Endodermal cell (in vitro differentiated cells): ENCODE measurements around the gene TMEM239. TPM values are rescaled to one million over a fixed set of nuclear protein-coding genes. Genes with fewer than 3 reads are reported as not detected.

Experiments used
- DNase-seq: peaks from one replicate; pipeline ENCODE4 v3.0.0-alpha.2; 2017
- H3K27ac ChIP-seq: 2 replicates; pipeline ENCODE4 v1.5.1; 2013; ENCODE audit warnings: mild to moderate bottlenecking, low read depth, low read length, moderate library complexity
- H3K27me3 ChIP-seq: 2 replicates; pipeline ENCODE4 v1.6.1; 2013; ENCODE audit warnings: mild to moderate bottlenecking, low read length, moderate library complexity; ENCODE audit not compliant: insufficient read depth, control insufficient read depth, poor library complexity, severe bottlenecking
- H3K36me3 ChIP-seq: 2 replicates; pipeline ENCODE4 v1.7.0; 2013; ENCODE audit warnings: mild to moderate bottlenecking, low read length, moderate library complexity; ENCODE audit not compliant: control insufficient read depth, insufficient read depth
- H3K4me1 ChIP-seq: one replicate; pipeline ENCODE4 v1.7.0; 2013; ENCODE audit warnings: low read length; ENCODE audit not compliant: control insufficient read depth, insufficient read depth
- H3K4me3 ChIP-seq: 2 replicates; pipeline ENCODE4 v1.5.1; 2013; ENCODE audit warnings: mild to moderate bottlenecking, low read length, moderate library complexity
- H3K9ac ChIP-seq: 2 replicates; pipeline ENCODE4 v1.6.1; 2013; ENCODE audit warnings: mild to moderate bottlenecking, low read length, moderate library complexity; ENCODE audit not compliant: poor library complexity, severe bottlenecking; ENCODE audit errors: extremely low read depth
- H3K9me3 ChIP-seq: 2 replicates; pipeline ENCODE4 v1.6.1; 2013; ENCODE audit warnings: mild to moderate bottlenecking, low read length, moderate library complexity; ENCODE audit not compliant: control insufficient read depth
- H3K27ac Mint-ChIP-seq: 2 replicates; pipeline ENCODE4 v1.8.0; 2020; ENCODE audit warnings: mixed read lengths
- H3K27me3 Mint-ChIP-seq: 2 replicates; pipeline ENCODE4 v1.8.0; 2021; ENCODE audit warnings: mild to moderate bottlenecking, mixed read lengths; ENCODE audit not compliant: insufficient read depth
- H3K36me3 Mint-ChIP-seq: 2 replicates; pipeline ENCODE4 v1.8.0; 2020; ENCODE audit warnings: low read depth, mixed read lengths
- H3K4me1 Mint-ChIP-seq: 2 replicates; pipeline ENCODE4 v1.8.0; 2020; ENCODE audit warnings: mixed read lengths
- H3K4me3 Mint-ChIP-seq: 2 replicates; pipeline ENCODE4 v1.8.0; 2020; ENCODE audit warnings: mild to moderate bottlenecking, moderate library complexity, mixed read lengths
- H3K9me3 Mint-ChIP-seq: 2 replicates; pipeline ENCODE4 v1.8.0; 2020; ENCODE audit warnings: mild to moderate bottlenecking, mixed read lengths
- WGBS, 2 experiments: methylation state at CpG; one replicate each; pipeline versions ENCODE4 v1.1.5 to v1.1.7; 2013; ENCODE audit warnings: missing lambda C conversion rate in 2 of 2, mixed read lengths in 1 of 2; ENCODE audit not compliant: insufficient coverage in 1 of 2, insufficient read length in 1 of 2; 5-methylcytosine and 5-hydroxymethylcytosine counted together
- total RNA-seq, 2 donors: library from RNA; stranded (reverse); fragmentation: NEBNext Ultra II Directional in 1 of 2; extraction: Animal tissue kit (Norgen Biotek cat#: 25700) in 1 of 2; gene quantifications; 2 replicates in 1 of 2; 3 replicates in 1 of 2; pipeline ENCODE4 v1.2.1, GENCODE V29; 2021
- TF ChIP-seq, protein P1 (sequence below): fragments of 200-600 bp; sonication (generic); conservative IDR thresholded peaks from 2 replicates; pipeline ENCODE4 v1.5.0; 2021; ENCODE audit warnings: antibody characterized with exemption, mild to moderate bottlenecking

Gene TMEM239
- total RNA-seq, 2 donors from 2014 or later = not detected

DNA sequence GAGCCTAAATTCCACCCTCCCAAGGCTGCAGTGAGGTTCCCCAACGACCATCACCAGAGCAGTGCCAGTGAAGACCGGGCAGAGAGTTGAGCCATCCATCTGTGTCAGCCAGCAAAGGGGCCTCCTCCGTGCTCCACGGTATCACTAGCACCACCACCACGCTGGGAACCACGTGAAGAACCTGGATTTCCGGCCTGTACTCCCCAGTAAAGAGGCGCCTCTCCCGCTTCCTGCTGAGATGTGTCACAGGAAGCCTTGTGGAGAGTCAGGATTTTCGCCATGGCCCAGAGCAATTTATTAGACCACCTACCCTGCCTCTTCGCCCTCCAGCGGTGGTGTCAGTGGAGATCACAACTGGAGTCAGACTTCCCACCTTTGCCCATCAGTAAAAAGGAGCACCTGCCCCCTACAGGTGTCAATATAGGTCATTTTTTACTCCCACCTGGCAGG is 44.5 kb upstream of the TMEM239 start:
- peaks cover 2% of the 10 kb centered on the region for H3K4me1 Mint-ChIP-seq
- H3K27ac Mint-ChIP-seq = no peak overlapping the region
- Histone ChIP-seq H3K36me3 (no peaks in the 10 kb centered on the region), H3K9ac (no peak overlapping the region), H3K4me3 (no peak overlapping the region), H3K4me1 (no peaks in the 10 kb centered on the region), H3K27ac (no peak overlapping the region), H3K9me3 (no peaks in the 10 kb centered on the region), H3K27me3 (peaks cover 6% of the 10 kb centered on the region)
- H3K9me3 Mint-ChIP-seq = no peaks in the 10 kb centered on the region
- TF ChIP-seq, protein P1, sequence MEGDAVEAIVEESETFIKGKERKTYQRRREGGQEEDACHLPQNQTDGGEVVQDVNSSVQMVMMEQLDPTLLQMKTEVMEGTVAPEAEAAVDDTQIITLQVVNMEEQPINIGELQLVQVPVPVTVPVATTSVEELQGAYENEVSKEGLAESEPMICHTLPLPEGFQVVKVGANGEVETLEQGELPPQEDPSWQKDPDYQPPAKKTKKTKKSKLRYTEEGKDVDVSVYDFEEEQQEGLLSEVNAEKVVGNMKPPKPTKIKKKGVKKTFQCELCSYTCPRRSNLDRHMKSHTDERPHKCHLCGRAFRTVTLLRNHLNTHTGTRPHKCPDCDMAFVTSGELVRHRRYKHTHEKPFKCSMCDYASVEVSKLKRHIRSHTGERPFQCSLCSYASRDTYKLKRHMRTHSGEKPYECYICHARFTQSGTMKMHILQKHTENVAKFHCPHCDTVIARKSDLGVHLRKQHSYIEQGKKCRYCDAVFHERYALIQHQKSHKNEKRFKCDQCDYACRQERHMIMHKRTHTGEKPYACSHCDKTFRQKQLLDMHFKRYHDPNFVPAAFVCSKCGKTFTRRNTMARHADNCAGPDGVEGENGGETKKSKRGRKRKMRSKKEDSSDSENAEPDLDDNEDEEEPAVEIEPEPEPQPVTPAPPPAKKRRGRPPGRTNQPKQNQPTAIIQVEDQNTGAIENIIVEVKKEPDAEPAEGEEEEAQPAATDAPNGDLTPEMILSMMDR = peak; percentile 62
- no peaks in the 10 kb centered on the region for H3K36me3 Mint-ChIP-seq
- DNase-seq = peak; percentile 69
- no peak overlapping the region for H3K4me3 Mint-ChIP-seq
- WGBS, 2 experiments = 75 to 81% methylated on average over 10 to 12 of the region's 12 CpGs
- peaks cover 30% of the 10 kb centered on the region for H3K27me3 Mint-ChIP-seq

DNA sequence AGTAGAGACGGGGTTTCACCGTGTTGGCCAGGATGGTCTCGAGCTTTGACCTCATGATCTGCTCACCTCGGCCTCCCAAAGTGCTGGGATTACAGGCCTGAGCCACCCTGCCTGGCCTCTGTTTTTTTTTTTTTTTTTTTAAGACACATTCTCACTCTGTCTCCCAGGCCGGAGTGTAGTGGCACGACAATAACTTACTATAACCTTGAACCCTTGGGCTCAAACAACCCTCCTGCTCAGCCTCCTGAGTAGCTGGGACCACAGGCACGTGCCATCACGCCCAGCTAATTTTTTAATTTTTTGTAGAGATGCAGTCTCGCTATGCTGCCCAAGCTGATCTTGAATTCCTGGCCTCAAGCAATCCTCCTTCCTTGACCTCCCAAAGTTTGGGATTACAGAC is 42.4 kb upstream of the TMEM239 start:
- H3K36me3 ChIP-seq = no peaks in the 10 kb centered on the region
- no peak overlapping the region for H3K9ac ChIP-seq
- no peaks in the 10 kb centered on the region for H3K9me3 ChIP-seq
- H3K27me3 ChIP-seq = no peaks in the 10 kb centered on the region
- Mint-ChIP-seq H3K4me1 (peaks cover 2% of the 10 kb centered on the region), H3K36me3 (no peaks in the 10 kb centered on the region), H3K4me3 (no peak overlapping the region), H3K27ac (no peak overlapping the region), H3K27me3 (peaks cover 18% of the 10 kb centered on the region), H3K9me3 (no peaks in the 10 kb centered on the region)
- H3K4me1 ChIP-seq = no peaks in the 10 kb centered on the region
- DNase-seq = no peak
- TF ChIP-seq, protein P1 = no peak
- no peak overlapping the region for H3K27ac ChIP-seq
- WGBS, 2 experiments = 86 to 90% methylated on average over 6 to 9 of the region's 9 CpGs
- no peak overlapping the region for H3K4me3 ChIP-seq

DNA sequence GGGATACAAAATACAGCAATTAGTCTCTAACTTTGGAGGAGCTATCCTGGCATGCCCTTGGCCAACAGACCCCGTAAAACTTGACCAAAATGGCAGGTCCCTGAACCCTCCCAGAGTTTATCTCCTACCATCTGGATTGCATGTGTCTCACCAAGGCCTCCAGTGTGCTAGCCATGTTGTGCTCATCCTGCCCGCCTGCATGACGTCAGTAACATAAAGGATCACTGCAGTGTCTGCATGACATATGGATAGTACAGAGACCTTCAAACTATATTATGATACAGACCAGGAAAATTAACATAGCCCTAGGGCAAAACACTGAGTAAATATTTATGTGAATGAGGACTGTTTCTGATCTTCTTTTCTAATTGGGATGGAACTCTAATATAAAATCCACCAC is 41.0 kb upstream of the TMEM239 start:
- no peak for DNase-seq
- H3K4me3 Mint-ChIP-seq = no peak overlapping the region
- H3K36me3 Mint-ChIP-seq = no peaks in the 10 kb centered on the region

More for the DNA sequence above, 41.0 kb upstream of the TMEM239 start:
- Histone ChIP-seq H3K4me3 (no peak overlapping the region), H3K4me1 (no peaks in the 10 kb centered on the region), H3K9me3 (no peaks in the 10 kb centered on the region), H3K27ac (no peak overlapping the region), H3K36me3 (no peaks in the 10 kb centered on the region), H3K27me3 (no peaks in the 10 kb centered on the region), H3K9ac (no peak overlapping the region)
- Mint-ChIP-seq H3K9me3 (no peaks in the 10 kb centered on the region), H3K27ac (no peak overlapping the region), H3K4me1 (peaks cover 2% of the 10 kb centered on the region), H3K27me3 (peaks cover 9% of the 10 kb centered on the region)
- 89% methylated on average over 3 of the region's 3 CpGs; no CpG with 5 or more reads in 1 of the 2 experiments for WGBS, 2 experiments
- TF ChIP-seq, protein P1 = no peak
